HepG2 (cell line): ENCODE data around the gene CTU1. TPM values are rescaled to one million over a fixed set of nuclear protein-coding genes. Genes with fewer than 3 reads are reported as not detected.

Experiments used
- ATAC-seq: fragments of 200-7000 bp; cut with Tn5 transposase; 3 replicates; pipeline ENCODE4 v1.9.1; 2020; ENCODE audit warnings: mild to moderate bottlenecking, moderate library complexity
- BruUV-seq: library from RNA; stranded (reverse); fragments of 400-500 nt; replicated peaks from 2 replicates; lab custom pipeline; 2021; lab: Mats Ljungman, UMichigan
- CTCF ChIA-PET: fragments of 300-600 bp; formaldehyde crosslinking; extraction: SDS; loops from one replicate; lab custom pipeline; 2021; ENCODE audit warnings: low total read pairs, inconsistent platforms, low intra/inter-chr PET ratio; lab: Yijun Ruan, JAX
- POLR2A ChIA-PET: fragments of 350-600 bp; sonication (Branson Sonifier 250); formaldehyde crosslinking; loops from one replicate; lab custom pipeline; 2020; ENCODE audit warnings: antibody characterized with exemption, inconsistent platforms; lab: Yijun Ruan, JAX
- DNase-seq: peaks from one replicate; pipeline ENCODE4 v3.0.0-alpha.2; 2015; ENCODE audit warnings: low spot score
- FAIRE-seq: peaks from 3 replicates; lab custom pipeline; 2011; peaks lifted over from hg19 to GRCh38; lab: Jason Lieb, UNC
- H2AFZ ChIP-seq: one replicate; pipeline ENCODE4 v1.6.1; 2011; ENCODE audit warnings: low read length, inconsistent platforms
- H3K27ac ChIP-seq: fragments of 300-600 bp; 3 replicates; pipeline ENCODE4 v1.8.0; 2011; ENCODE audit warnings: mixed run types, mild to moderate bottlenecking, mixed read lengths, low read length, inconsistent platforms; ENCODE audit not compliant: insufficient read depth; ENCODE audit errors: extremely low read length
- H3K27me3 ChIP-seq, 2 experiments: fragments of 200-600 bp in 1 of 2; 2 replicates in 1 of 2; 3 replicates in 1 of 2; pipeline versions ENCODE4 v1.6.0 to v1.8.0; 2011; ENCODE audit warnings: low read length in 2 of 2, mild to moderate bottlenecking in 2 of 2, moderate library complexity in 2 of 2, inconsistent platforms in 1 of 2; ENCODE audit not compliant: insufficient read depth in 2 of 2, control insufficient read depth in 1 of 2
- H3K36me3 ChIP-seq, 2 experiments: fragments of 200-600 bp in 1 of 2; replicated peaks in 1 of 2; 2 replicates in 1 of 2; 3 replicates in 1 of 2; pipeline versions ENCODE4 v1.5.1 to v1.8.0; 2011; ENCODE audit warnings: low read length in 2 of 2, inconsistent platforms in 1 of 2; ENCODE audit not compliant: insufficient read depth in 2 of 2, control insufficient read depth in 1 of 2
- H3K4me1 ChIP-seq: 2 replicates; pipeline ENCODE4 v1.5.1; 2012; ENCODE audit warnings: low read length, inconsistent platforms; ENCODE audit not compliant: insufficient read depth
- H3K4me2 ChIP-seq: 2 replicates; pipeline ENCODE4 v1.6.0; 2011; ENCODE audit warnings: low read depth, low read length, inconsistent platforms
- H3K4me3 ChIP-seq, 3 experiments: fragments of 200-600 bp in 1 of 3; sonication (generic), shearing (Covaris generic) in 1 of 3; replicated peaks in 1 of 3; 2 replicates each; pipeline ENCODE4 v1.5.1; 2011 to 2016; ENCODE audit warnings: low read length in 3 of 3, inconsistent platforms in 2 of 3, low read depth in 2 of 3, mild to moderate bottlenecking in 2 of 3, control low read depth in 1 of 3, mixed read lengths in 1 of 3; ENCODE audit not compliant: insufficient read depth in 1 of 3
- H3K79me2 ChIP-seq: one replicate; pipeline ENCODE4 v1.6.1; 2011; ENCODE audit warnings: low read length, inconsistent platforms; ENCODE audit not compliant: insufficient read depth
- H3K9ac ChIP-seq: 2 replicates; pipeline ENCODE4 v1.6.0; 2011; ENCODE audit warnings: mild to moderate bottlenecking, low read depth, low read length, inconsistent platforms; ENCODE audit not compliant: insufficient read depth
- H3K9me3 ChIP-seq: 2 replicates; pipeline ENCODE4 v1.5.1; 2012; ENCODE audit warnings: mild to moderate bottlenecking, low read length
- H4K20me1 ChIP-seq: 2 replicates; pipeline ENCODE4 v1.6.0; 2011; ENCODE audit warnings: inconsistent platforms, mild to moderate bottlenecking, low read length, moderate library complexity; ENCODE audit not compliant: insufficient read depth
- JUND ChIP-seq: sonication (generic); formaldehyde crosslinking; IDR thresholded peaks from 2 replicates; pipeline ENCODE4 v1.8.0; 2022; ENCODE audit warnings: mild to moderate bottlenecking, missing genetic modification reagents
- PLSCR1 ChIP-seq: sonication (generic); formaldehyde crosslinking; IDR thresholded peaks from 2 replicates; pipeline ENCODE4 v1.5.0; 2020; ENCODE audit warnings: missing genetic modification reagents, mild to moderate bottlenecking, borderline replicate concordance
- STAG1 ChIP-seq: sonication (generic); formaldehyde crosslinking; IDR thresholded peaks from 2 replicates; pipeline ENCODE4 v1.4.0; 2020; ENCODE audit warnings: missing genetic modification reagents
- WGBS: methylation state at CpG from one replicate; pipeline ENCODE4 v1.1.6; 2017; ENCODE audit warnings: low lambda C conversion rate; 5-methylcytosine and 5-hydroxymethylcytosine counted together
- in situ Hi-C: cut with HindIII; loops from 2 replicates; pipeline ENCODE4 v1.10.0; 2017; ENCODE audit warnings: low pct_unique_long_range_greater_than_20kb; ENCODE audit not compliant: extremely low pct_ligation_motif_present
- intact Hi-C: fragments of 100-400 bp; cut with micrococcal nuclease; formaldehyde crosslinking; loops from one replicate; pipeline ENCODE4 v1.10.0; 2022; ENCODE audit not compliant: unreplicated experiment
- polyA plus RNA-seq, 8 experiments: library from polyadenylated mRNA; depleted of rRNA in 3 of 8; stranded (reverse) in 7 of 8; unstranded in 1 of 8; fragments of >200 nt; fragmentation: Illumina TruSeq in 4 of 8; extraction: Trizol in 4 of 8; gene quantifications; 2 replicates each; pipeline versions ENCODE4 v1.2.1 to v1.2.3, GENCODE V29; 2011 to 2016; ENCODE audit warnings: low read depth in 4 of 8, missing spikeins in 1 of 8, mixed read lengths in 1 of 8; ENCODE audit not compliant: insufficient read depth in 1 of 8
- total RNA-seq, 5 experiments: library from RNA; depleted of rRNA; stranded (reverse); fragments of >200 nt; fragmentation: Illumina TruSeq; extraction: Trizol; gene quantifications; 2 replicates each; pipeline ENCODE4 v1.2.3, GENCODE V29; 2016; ENCODE audit warnings: low read depth in 1 of 5
- TF ChIP-seq, protein P1 (sequence below): sonication (generic); formaldehyde crosslinking; IDR thresholded peaks from 2 replicates; pipeline ENCODE4 v1.5.0; 2020; ENCODE audit warnings: mild to moderate bottlenecking, missing genetic modification reagents, moderate library complexity

CTU1 gene
- total and polyA plus RNA-seq, 2 of the 13 experiments (the other 11 are each of a cell fraction or from before 2014, with no cell fraction given): 1.9 to 2.9 TPM

DNA sequence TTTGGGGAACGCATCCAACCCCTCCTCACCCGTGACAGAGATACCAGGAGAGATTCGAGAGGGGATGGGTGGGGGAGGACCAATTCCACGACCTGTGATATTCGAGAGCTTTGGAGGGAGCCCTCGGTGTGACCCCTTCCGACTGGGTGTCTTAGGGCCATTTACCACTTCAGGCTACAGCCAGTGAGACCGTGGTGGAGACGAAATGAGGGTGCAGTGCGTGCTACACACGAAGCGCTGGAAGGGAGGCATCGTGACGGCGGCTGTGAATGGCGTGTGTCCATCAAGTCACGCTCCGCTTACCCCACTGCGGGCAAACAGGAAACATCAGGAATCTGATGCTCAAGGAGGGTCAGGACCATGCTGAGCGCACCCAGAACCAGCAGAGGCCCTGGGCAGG is 10.4 kb downstream of the CTU1 start (continued):
- no peak for TF ChIP-seq PLSCR1

DNA sequence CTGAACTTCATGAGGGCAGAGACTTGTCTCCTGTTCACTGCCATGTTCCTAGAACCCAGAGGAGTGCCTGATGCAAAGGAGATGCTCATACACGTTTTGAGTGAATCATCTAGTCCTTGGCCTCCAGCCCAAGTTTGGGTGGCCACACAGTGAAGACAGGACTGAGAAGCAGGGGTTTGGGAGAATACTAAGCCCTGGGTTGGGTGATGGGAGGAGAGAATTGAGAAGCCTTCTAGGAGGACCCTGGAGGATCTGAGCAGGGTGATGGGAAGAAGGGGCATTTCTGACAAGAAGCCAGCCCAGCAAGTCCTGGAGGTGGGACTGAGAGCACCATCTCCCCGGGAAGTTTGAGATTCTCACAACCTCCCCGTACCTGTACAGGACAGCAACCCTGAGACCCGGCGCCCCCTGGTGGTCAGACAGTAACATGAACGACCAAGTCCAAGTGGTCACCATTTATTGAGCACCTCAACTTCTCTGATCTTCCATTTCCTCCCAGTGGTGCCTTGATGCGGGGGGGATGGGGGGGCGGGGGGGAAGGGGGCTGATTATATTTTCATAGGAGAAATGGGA is 11.0 kb downstream of the CTU1 start:
- Histone ChIP-seq H3K27ac (no peak overlapping the region), H3K4me3 (no peak overlapping the region), H4K20me1 (0 out of 2 replicates have a peak, but pooled peaks cover 3% of the 10 kb centered on the region), H3K4me2 (no peak overlapping the region), H3K27me3 (no peaks in the 10 kb centered on the region; a peak in 1 of 5 replicates), H3K9ac (no peak overlapping the region), H3K4me1 (peaks cover 17% of the 10 kb centered on the region), H3K79me2 (no peaks in the 10 kb centered on the region), H3K9me3 (no peaks in the 10 kb centered on the region), H2AFZ (no peak overlapping the region), H3K36me3 (peaks cover 2 to 9% of the 10 kb centered on the region in 2 experiments; a peak in 3 of 5 replicates)
- ChIA-PET POLR2A (no interaction called here), CTCF (interaction anchor here (2.9 kb wide), 1 partner anchor 76 kb away, joined by 16 read pairs; no protein-coding TSS in a partner anchor)
- peak; percentile 34 for DNase-seq
- intact Hi-C loops: no loop called here
- peak; percentile 30 for FAIRE-seq
- no TSS peak for BruUV-seq
- 0% methylated on average over 1 of the region's 8 CpGs for WGBS
- ATAC-seq: peak; percentile 76
- TF ChIP-seq JUND (CRISPR knock-in tag) (no peak), STAG1 (CRISPR knock-in tag) (peak; percentile 14; the same call in 1 of the 2 replicates)
- TF ChIP-seq, protein P1, sequence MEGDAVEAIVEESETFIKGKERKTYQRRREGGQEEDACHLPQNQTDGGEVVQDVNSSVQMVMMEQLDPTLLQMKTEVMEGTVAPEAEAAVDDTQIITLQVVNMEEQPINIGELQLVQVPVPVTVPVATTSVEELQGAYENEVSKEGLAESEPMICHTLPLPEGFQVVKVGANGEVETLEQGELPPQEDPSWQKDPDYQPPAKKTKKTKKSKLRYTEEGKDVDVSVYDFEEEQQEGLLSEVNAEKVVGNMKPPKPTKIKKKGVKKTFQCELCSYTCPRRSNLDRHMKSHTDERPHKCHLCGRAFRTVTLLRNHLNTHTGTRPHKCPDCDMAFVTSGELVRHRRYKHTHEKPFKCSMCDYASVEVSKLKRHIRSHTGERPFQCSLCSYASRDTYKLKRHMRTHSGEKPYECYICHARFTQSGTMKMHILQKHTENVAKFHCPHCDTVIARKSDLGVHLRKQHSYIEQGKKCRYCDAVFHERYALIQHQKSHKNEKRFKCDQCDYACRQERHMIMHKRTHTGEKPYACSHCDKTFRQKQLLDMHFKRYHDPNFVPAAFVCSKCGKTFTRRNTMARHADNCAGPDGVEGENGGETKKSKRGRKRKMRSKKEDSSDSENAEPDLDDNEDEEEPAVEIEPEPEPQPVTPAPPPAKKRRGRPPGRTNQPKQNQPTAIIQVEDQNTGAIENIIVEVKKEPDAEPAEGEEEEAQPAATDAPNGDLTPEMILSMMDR (CRISPR knock-in tag): peak; percentile 70
- TF ChIP-seq, all 625 proteins: peak for 2
- in situ Hi-C loops: loop anchor here (25.0 kb wide), 1 partner anchor 160 kb away; no protein-coding TSS in a partner anchor
